ENCODE measurements around the gene OR8B12.

Gene OR8B12

DNA sequence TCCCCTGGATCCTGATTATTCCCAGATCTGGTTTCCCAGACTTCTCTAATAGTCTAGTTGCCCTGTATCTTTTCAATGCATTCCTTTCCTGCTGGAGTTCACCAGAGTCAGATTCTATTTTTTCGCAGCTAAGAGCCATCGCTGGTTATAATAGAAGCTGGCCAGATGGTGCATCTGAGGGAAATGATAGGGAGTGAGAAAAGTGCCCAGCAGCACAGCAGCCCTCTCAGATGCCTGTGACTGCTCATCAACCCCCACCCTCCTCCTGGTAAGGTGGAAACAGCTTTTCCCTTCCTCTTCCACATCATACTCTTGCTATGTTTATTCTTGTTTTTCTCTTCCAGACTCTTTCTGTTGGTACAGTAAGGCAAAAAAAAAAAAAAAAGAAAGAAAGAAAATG, 39.1 kb upstream of the OR8B12 start:
- TF ChIP-seq, protein P1, sequence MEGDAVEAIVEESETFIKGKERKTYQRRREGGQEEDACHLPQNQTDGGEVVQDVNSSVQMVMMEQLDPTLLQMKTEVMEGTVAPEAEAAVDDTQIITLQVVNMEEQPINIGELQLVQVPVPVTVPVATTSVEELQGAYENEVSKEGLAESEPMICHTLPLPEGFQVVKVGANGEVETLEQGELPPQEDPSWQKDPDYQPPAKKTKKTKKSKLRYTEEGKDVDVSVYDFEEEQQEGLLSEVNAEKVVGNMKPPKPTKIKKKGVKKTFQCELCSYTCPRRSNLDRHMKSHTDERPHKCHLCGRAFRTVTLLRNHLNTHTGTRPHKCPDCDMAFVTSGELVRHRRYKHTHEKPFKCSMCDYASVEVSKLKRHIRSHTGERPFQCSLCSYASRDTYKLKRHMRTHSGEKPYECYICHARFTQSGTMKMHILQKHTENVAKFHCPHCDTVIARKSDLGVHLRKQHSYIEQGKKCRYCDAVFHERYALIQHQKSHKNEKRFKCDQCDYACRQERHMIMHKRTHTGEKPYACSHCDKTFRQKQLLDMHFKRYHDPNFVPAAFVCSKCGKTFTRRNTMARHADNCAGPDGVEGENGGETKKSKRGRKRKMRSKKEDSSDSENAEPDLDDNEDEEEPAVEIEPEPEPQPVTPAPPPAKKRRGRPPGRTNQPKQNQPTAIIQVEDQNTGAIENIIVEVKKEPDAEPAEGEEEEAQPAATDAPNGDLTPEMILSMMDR (conservative IDR thresholded peaks at IDR 0.05; ENCODE audit: low read depth, low read length): no peak
- no peak for DNase-seq (ENCODE audit: low read depth)
- no peak overlapping the region for H3K4me3 ChIP-seq (ENCODE audit: low read depth, low read length)

DNA sequence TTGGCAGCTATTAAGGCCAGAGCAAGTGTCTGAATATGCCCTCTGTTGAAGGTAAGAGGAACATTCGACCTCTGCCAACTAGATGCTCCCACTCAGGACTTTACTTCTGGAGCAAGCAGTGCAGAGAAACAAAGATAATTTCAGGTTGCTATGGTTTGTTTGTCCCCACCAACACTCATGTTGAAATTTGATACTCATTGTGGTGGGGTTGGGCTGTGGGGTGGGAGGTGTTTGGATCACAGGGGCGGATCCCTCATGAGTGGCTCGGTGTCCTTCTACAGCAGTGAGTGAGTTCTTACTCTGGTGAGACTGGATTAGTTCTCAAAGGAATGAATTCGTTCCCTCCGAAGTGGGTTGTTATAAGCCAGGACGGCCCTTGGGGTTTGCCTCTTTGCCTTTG, 38.4 kb upstream of the OR8B12 start:
- no peak overlapping the region for H3K4me3 ChIP-seq (ENCODE audit: low read depth, low read length)
- TF ChIP-seq, protein P1 (conservative IDR thresholded peaks at IDR 0.05; ENCODE audit: low read depth, low read length): no peak

DNA sequence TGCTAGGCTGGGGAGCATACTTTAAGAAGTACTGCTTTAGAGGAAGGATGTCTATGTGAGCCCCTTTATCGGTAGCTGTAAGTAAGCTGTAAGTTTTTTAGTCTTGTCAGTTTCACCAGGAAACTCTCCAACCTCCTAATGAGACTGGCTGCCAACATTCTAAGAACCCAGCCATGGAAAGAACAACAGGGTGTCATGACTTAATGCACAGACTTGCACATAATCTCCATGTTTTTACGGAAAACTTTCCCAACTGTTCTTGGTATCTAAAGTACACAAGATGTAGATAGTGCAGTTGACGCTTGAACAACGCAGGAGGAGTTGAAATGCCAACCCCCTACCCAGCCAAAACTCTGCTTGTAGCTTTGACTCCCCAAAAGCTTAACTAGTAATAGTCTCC, 35.3 kb upstream of the OR8B12 start:
- H3K4me3 ChIP-seq (ENCODE audit: low read depth, low read length): no peak overlapping the region
- DNase-seq (ENCODE audit: low read depth): no peak
- TF ChIP-seq, protein P1 (conservative IDR thresholded peaks at IDR 0.05; ENCODE audit: low read depth, low read length): no peak

More for the DNA sequence above, 38.4 kb upstream of the OR8B12 start:
- DNase-seq (ENCODE audit: low read depth): no peak

GRCh38 chr11:124577716-124578427, 34.4 kb upstream of the OR8B12 start:
- H3K4me3 ChIP-seq (ENCODE audit: low read depth, low read length): no peak overlapping the region
- no peak for DNase-seq (ENCODE audit: low read depth)
- TF ChIP-seq, protein P1 (conservative IDR thresholded peaks at IDR 0.05; ENCODE audit: low read depth, low read length): no peak

DNA sequence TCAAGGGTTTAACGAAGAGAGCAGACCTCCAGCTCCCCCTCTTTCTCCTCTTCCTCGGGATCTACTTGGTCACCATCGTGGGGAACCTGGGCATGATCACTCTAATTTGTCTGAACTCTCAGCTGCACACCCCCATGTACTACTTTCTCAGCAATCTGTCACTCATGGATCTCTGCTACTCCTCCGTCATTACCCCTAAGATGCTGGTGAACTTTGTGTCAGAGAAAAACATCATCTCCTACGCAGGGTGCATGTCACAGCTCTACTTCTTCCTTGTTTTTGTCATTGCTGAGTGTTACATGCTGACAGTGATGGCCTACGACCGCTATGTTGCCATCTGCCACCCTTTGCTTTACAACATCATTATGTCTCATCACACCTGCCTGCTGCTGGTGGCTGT, 26.7 kb upstream of the OR8B12 start:
- TF ChIP-seq, protein P1 (conservative IDR thresholded peaks at IDR 0.05; ENCODE audit: low read depth, low read length): no peak
- no peak for DNase-seq (ENCODE audit: low read depth)
- H3K4me3 ChIP-seq (ENCODE audit: low read depth, low read length): no peak overlapping the region

GRCh38 chr11:124569697-124570096, 26.2 kb upstream of the OR8B12 start, which contains the start of gene OR8A1:
TSS of gene OR8A1 (plus strand) at chr11:124569997. CDS start at chr11:124570120, 123 bp downstream.
- TF ChIP-seq, protein P1 (conservative IDR thresholded peaks at IDR 0.05; ENCODE audit: low read depth, low read length): no peak

GRCh38 chr11:124556828-124557227, 13.4 kb upstream of the OR8B12 start:
- no peak for DNase-seq (ENCODE audit: low read depth)
- no peak overlapping the region for H3K4me3 ChIP-seq (ENCODE audit: low read depth, low read length)
- TF ChIP-seq, protein P1 (conservative IDR thresholded peaks at IDR 0.05; ENCODE audit: low read depth, low read length): no peak

More at GRCh38 chr11:124569697-124570096, 26.2 kb upstream of the OR8B12 start, which contains the start of gene OR8A1:
- no peak within 1 kb of the TSS for H3K4me3 ChIP-seq (ENCODE audit: low read depth, low read length)
- DNase-seq (ENCODE audit: low read depth): no peak

Measured in choroid plexus epithelial cell (primary cell).